DMS153 (cell line): Measurements from ENCODE around the gene CSGALNACT2.
"Not testable (repeated sequence)": the region's sequence is repeated elsewhere in the genome, so short reads cannot be mapped to it uniquely, and the experiment has no call there.

Experiments
- DNase-seq: peaks from one replicate; lab custom pipeline; 2025; lab: John Stamatoyannopoulos, UW

The CSGALNACT2 gene

GRCh38 chr10:43138021-43138756, at the start of gene CSGALNACT2:
Gene CSGALNACT2, plus strand, starts transcription at chr10:43138445. Its CDS starts 16,705 bp downstream, at chr10:43155150.
- peak; percentile 76 for DNase-seq

- no peak for DNase-seq
Observed at GRCh38 chr10:43089519-43089918, 48.7 kb upstream of the CSGALNACT2 start.

- DNase-seq: no peak
Observed at GRCh38 chr10:43090188-43090587, 48.1 kb upstream of the CSGALNACT2 start.

GRCh38 chr10:43090664-43091063, 47.6 kb upstream of the CSGALNACT2 start:
- no peak for DNase-seq

- DNase-seq: no peak
Observed at GRCh38 chr10:43091846-43092245, 46.4 kb upstream of the CSGALNACT2 start.

GRCh38 chr10:43093423-43094076, 44.7 kb upstream of the CSGALNACT2 start:
- DNase-seq: peak; percentile 23

GRCh38 chr10:43094085-43094484, 44.2 kb upstream of the CSGALNACT2 start:
- no peak for DNase-seq

- not testable (repeated sequence) for DNase-seq
Observed at GRCh38 chr10:43099339-43099738, 38.9 kb upstream of the CSGALNACT2 start.

GRCh38 chr10:43099928-43100327, 38.3 kb upstream of the CSGALNACT2 start:
- no peak for DNase-seq

- DNase-seq: no peak
Observed at GRCh38 chr10:43100366-43100765, 37.9 kb upstream of the CSGALNACT2 start.

- DNase-seq: no peak
Observed at GRCh38 chr10:43102063-43102828, 36.0 kb upstream of the CSGALNACT2 start.

GRCh38 chr10:43105102-43105955, 32.9 kb upstream of the CSGALNACT2 start:
- no peak for DNase-seq

- DNase-seq: no peak
Observed at GRCh38 chr10:43105956-43106229, 32.4 kb upstream of the CSGALNACT2 start.

- DNase-seq: no peak
Observed at GRCh38 chr10:43106256-43107091, 31.8 kb upstream of the CSGALNACT2 start.

GRCh38 chr10:43108951-43109350, 29.3 kb upstream of the CSGALNACT2 start:
- DNase-seq: no peak

- DNase-seq: no peak
Observed at GRCh38 chr10:43109671-43110249, 28.5 kb upstream of the CSGALNACT2 start.

- no peak for DNase-seq
Observed at GRCh38 chr10:43110338-43111071, 27.7 kb upstream of the CSGALNACT2 start.

GRCh38 chr10:43111101-43111500, 27.1 kb upstream of the CSGALNACT2 start:
- no peak for DNase-seq

GRCh38 chr10:43111921-43112607, 26.2 kb upstream of the CSGALNACT2 start:
- DNase-seq: no peak

- no peak for DNase-seq
Observed at GRCh38 chr10:43112608-43112961, 25.7 kb upstream of the CSGALNACT2 start.
